MM.1S (cell line): Measurements from ENCODE around the gene PDK1.

Source experiments
- DNase-seq: peaks from one replicate; pipeline ENCODE4 v3.0.0-alpha.2; 2015
- H2AFZ ChIP-seq: fragments of 300-600 bp; sonication (generic); 2 replicates; pipeline ENCODE4 v1.6.0; 2016; ENCODE audit warnings: antibody characterized with exemption, low read length
- H3F3A ChIP-seq: fragments of 300-600 bp; sonication (generic); 2 replicates; pipeline ENCODE4 v1.6.1; 2016; ENCODE audit warnings: mild to moderate bottlenecking, antibody characterized with exemption, low read length, moderate library complexity, mixed read lengths; ENCODE audit not compliant: insufficient read depth
- H3K27ac ChIP-seq: fragments of 300-600 bp; sonication (generic); 2 replicates; pipeline ENCODE4 v1.5.1; 2016; ENCODE audit warnings: mild to moderate bottlenecking, low read length
- H3K27me3 ChIP-seq: fragments of 300-600 bp; sonication (generic); replicated peaks from 2 replicates; pipeline ENCODE4 v1.6.0; 2016; ENCODE audit warnings: low read length; ENCODE audit not compliant: insufficient read depth
- H3K36me3 ChIP-seq: fragments of 300-600 bp; sonication (generic); replicated peaks from 2 replicates; pipeline ENCODE4 v1.6.1; 2016; ENCODE audit warnings: mild to moderate bottlenecking, low read length, mixed read lengths; ENCODE audit not compliant: insufficient read depth
- H3K4me1 ChIP-seq: fragments of 300-600 bp; sonication (generic); 2 replicates; pipeline ENCODE4 v1.6.1; 2016; ENCODE audit warnings: low read length, mixed read lengths
- H3K4me2 ChIP-seq: fragments of 300-600 bp; sonication (generic); 2 replicates; pipeline ENCODE4 v1.6.0; 2016; ENCODE audit warnings: low read depth, low read length
- H3K4me3 ChIP-seq: fragments of 300-600 bp; sonication (generic); 2 replicates; pipeline ENCODE4 v1.5.1; 2016; ENCODE audit warnings: low read length, mixed read lengths
- H3K79me2 ChIP-seq: fragments of 300-600 bp; sonication (generic); 2 replicates; pipeline ENCODE4 v1.6.1; 2016; ENCODE audit warnings: mixed run types, low read length, mixed read lengths
- H3K9ac ChIP-seq: fragments of 300-600 bp; sonication (generic); 2 replicates; pipeline ENCODE4 v1.6.1; 2016; ENCODE audit warnings: low read length, mixed read lengths
- H3K9me2 ChIP-seq: fragments of 300-600 bp; sonication (generic); replicated peaks from 2 replicates; pipeline ENCODE4 v1.6.1; 2016; ENCODE audit warnings: mild to moderate bottlenecking, low read length, mixed read lengths; ENCODE audit not compliant: insufficient read depth
- H3K9me3 ChIP-seq: fragments of 300-600 bp; sonication (generic); replicated peaks from 2 replicates; pipeline ENCODE4 v1.6.1; 2016; ENCODE audit warnings: mild to moderate bottlenecking, low read length, mixed read lengths; ENCODE audit not compliant: insufficient read depth
- H4K20me1 ChIP-seq: fragments of 300-600 bp; sonication (generic); 2 replicates; pipeline ENCODE4 v1.6.1; 2016; ENCODE audit warnings: mild to moderate bottlenecking, low read length, moderate library complexity, mixed read lengths; ENCODE audit not compliant: insufficient read depth
- EZH2 ChIP-seq: fragments of 300-600 bp; sonication (generic); optimal IDR thresholded peaks from 2 replicates; pipeline ENCODE3; 2017; ENCODE audit warnings: low read depth, mild to moderate bottlenecking, antibody characterized with exemption, low read length, mixed read lengths
- EZH2phosphoT487 ChIP-seq: fragments of 300-600 bp; sonication (generic); IDR thresholded peaks from 2 replicates; pipeline ENCODE4 v1.6.1; 2018; ENCODE audit warnings: antibody characterized with exemption, low read length
- TF ChIP-seq, protein P1 (sequence below): fragments of 300-600 bp; sonication (generic); IDR thresholded peaks from 2 replicates; pipeline ENCODE4 v1.5.1; 2016; ENCODE audit warnings: antibody characterized with exemption, low read length, mixed read lengths

The PDK1 gene

DNA sequence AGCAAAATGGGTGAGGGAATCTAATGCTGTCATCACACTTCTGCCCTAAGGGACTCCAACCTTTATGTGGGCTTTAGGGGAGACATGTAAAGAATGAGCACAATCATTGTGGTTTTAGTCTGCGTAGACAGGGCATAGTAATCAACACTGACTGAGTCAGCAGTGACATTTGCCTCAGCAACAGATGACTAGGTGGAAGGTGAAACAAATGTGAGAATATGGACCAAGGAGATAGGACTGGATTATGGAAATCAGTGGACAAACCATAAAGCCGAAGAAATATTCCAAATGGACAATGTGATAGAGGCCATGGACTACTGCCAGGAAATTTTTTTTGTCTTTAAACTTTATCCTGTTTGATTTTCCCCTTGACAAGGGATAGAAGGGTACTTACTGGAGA, 83.9 kb downstream of the PDK1 start:
- no peak overlapping the region for H3K4me2 ChIP-seq
- H3F3A ChIP-seq: no peaks in the 10 kb centered on the region
- no peak overlapping the region for H2AFZ ChIP-seq
- no peaks in the 10 kb centered on the region for H3K27me3 ChIP-seq
- TF ChIP-seq, protein P1, sequence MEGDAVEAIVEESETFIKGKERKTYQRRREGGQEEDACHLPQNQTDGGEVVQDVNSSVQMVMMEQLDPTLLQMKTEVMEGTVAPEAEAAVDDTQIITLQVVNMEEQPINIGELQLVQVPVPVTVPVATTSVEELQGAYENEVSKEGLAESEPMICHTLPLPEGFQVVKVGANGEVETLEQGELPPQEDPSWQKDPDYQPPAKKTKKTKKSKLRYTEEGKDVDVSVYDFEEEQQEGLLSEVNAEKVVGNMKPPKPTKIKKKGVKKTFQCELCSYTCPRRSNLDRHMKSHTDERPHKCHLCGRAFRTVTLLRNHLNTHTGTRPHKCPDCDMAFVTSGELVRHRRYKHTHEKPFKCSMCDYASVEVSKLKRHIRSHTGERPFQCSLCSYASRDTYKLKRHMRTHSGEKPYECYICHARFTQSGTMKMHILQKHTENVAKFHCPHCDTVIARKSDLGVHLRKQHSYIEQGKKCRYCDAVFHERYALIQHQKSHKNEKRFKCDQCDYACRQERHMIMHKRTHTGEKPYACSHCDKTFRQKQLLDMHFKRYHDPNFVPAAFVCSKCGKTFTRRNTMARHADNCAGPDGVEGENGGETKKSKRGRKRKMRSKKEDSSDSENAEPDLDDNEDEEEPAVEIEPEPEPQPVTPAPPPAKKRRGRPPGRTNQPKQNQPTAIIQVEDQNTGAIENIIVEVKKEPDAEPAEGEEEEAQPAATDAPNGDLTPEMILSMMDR: no peak
- no peak for TF ChIP-seq EZH2phosphoT487
- no peak for TF ChIP-seq EZH2
- no peaks in the 10 kb centered on the region for H3K36me3 ChIP-seq
- H3K27ac ChIP-seq: no peak overlapping the region
- no peak for DNase-seq
- no peaks in the 10 kb centered on the region for H3K79me2 ChIP-seq
- H3K4me3 ChIP-seq: no peak overlapping the region
- 0 out of 2 replicates have a peak, but pooled peaks cover 4% of the 10 kb centered on the region for H3K4me1 ChIP-seq
- H3K9ac ChIP-seq: no peak overlapping the region
- no peaks in the 10 kb centered on the region for H4K20me1 ChIP-seq
- H3K9me3 ChIP-seq: no peaks in the 10 kb centered on the region
- H3K9me2 ChIP-seq: no peaks in the 10 kb centered on the region

DNA sequence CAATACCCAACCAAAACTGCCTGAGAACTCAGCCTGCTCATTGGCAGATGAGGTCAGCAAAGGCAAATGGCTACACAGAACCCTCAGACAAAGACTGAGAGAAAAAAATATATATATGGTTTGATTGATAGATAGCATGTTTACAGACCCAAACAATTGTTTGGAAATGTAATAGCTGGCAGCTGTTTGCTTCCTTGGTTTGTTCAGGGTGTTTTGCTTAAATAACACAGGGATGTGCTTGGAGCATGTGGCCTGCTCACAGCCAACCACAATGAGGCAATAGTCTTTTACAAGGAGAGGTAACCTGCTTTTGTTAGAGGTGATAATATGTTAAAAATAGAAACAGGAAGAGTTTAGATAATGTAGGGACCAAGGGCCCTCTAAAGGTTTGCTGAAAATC, 84.5 kb downstream of the PDK1 start:
- Histone ChIP-seq H3K27me3 (no peaks in the 10 kb centered on the region), H3K9ac (no peak overlapping the region), H3K4me2 (no peak overlapping the region), H3K27ac (no peak overlapping the region), H3F3A (no peaks in the 10 kb centered on the region), H3K36me3 (no peaks in the 10 kb centered on the region), H4K20me1 (no peaks in the 10 kb centered on the region), H3K4me1 (peaks cover 4% of the 10 kb centered on the region; the same call in 1 of the 2 replicates), H3K79me2 (no peaks in the 10 kb centered on the region), H3K9me2 (no peaks in the 10 kb centered on the region), H3K4me3 (no peak overlapping the region), H3K9me3 (no peaks in the 10 kb centered on the region), H2AFZ (no peak overlapping the region)
- DNase-seq: no peak
- TF ChIP-seq, protein P1: no peak
- TF ChIP-seq EZH2phosphoT487 (no peak), EZH2 (no peak)

DNA sequence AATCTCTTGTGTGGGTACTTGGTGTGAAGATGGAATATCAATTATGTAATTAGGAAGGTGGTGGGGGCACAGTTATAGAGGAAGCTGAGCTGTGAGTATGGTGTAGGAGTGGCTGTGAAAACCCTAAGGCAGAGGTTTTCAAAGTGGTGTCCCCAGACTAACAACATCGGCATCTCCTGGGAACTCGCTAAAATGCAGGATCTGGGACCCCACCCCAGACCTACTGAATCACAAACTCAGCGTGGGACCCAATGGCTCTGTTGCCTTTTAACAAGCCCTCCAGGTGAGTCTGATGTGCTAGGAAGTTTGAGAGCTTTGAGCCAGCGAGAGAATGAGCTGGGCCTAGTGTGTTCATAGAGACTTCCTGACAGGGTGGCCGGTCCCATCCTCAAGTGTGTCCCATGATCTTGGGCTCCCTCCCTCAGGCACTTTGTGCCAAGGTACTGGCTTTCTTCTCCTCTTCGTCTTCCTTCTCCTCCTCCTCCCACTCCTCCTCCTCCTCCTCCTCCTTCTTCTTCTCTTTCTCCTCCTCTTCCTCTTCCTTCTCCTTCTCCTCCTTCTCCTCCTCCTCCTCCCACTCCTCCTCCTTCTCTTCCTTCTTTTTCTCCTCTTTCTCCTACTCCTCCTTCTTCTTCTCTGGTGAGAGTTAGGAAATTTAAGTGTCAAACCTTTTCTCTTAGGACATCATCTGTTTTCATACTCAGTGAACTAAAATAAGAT, 86.6 kb downstream of the PDK1 start:
- Histone ChIP-seq H3K27me3 (no peaks in the 10 kb centered on the region), H3K9ac (no peak overlapping the region), H3K36me3 (no peaks in the 10 kb centered on the region), H3K79me2 (no peaks in the 10 kb centered on the region), H3K9me3 (no peaks in the 10 kb centered on the region), H3K4me2 (no peak overlapping the region), H2AFZ (no peak overlapping the region), H3K9me2 (no peaks in the 10 kb centered on the region), H3F3A (no peaks in the 10 kb centered on the region), H3K4me1 (peaks cover 20% of the 10 kb centered on the region), H4K20me1 (no peaks in the 10 kb centered on the region), H3K4me3 (no peak overlapping the region), H3K27ac (no peak overlapping the region)
- no peak for DNase-seq
- no peak for TF ChIP-seq EZH2
- TF ChIP-seq, protein P1: no peak
- no peak for TF ChIP-seq EZH2phosphoT487
